GM12878 (cell line): Measurements from ENCODE around the gene DOCK7. TPM values are rescaled to one million over a fixed set of nuclear protein-coding genes. Genes with fewer than 3 reads are reported as not detected.

Experiments
- ATF7 ChIP-seq: fragments of 450-650 bp; IDR thresholded peaks from 2 replicates; pipeline ENCODE4 v1.6.1; 2016; ENCODE audit warnings: low read depth, mild to moderate bottlenecking
- BCLAF1 ChIP-seq: fragments of 450-650 bp; IDR thresholded peaks from 2 replicates; pipeline ENCODE4 v1.6.1; 2017; ENCODE audit warnings: antibody characterized with exemption, mild to moderate bottlenecking, moderate library complexity
- BHLHE40 ChIP-seq, 2 experiments: fragments of 450-650 bp in 1 of 2; IDR thresholded peaks; 2 replicates each; pipeline ENCODE4 v1.6.1; 2011 to 2017; ENCODE audit warnings: low read depth in 2 of 2, borderline replicate concordance in 1 of 2, improper control_type of control experiment in 1 of 2, low read length in 1 of 2, mild to moderate bottlenecking in 1 of 2
- CBFB ChIP-seq: IDR thresholded peaks from 2 replicates; pipeline ENCODE4 v1.6.1; 2016; ENCODE audit warnings: antibody characterized with exemption, low read depth
- CHD2 ChIP-seq: IDR thresholded peaks from 2 replicates; pipeline ENCODE4 v1.6.1; 2011; ENCODE audit warnings: low read depth, low read length, improper control_type of control experiment, borderline replicate concordance
- E2F8 ChIP-seq: fragments of 450-650 bp; IDR thresholded peaks from 2 replicates; pipeline ENCODE4 v1.6.1; 2018; ENCODE audit warnings: mild to moderate bottlenecking, low read depth, moderate library complexity; ENCODE audit not compliant: partially characterized antibody
- EZH2 ChIP-seq: IDR thresholded peaks from 2 replicates; pipeline ENCODE4 v1.6.1; 2012; ENCODE audit warnings: low read depth, mild to moderate bottlenecking, control low read depth, inconsistent platforms, low read length, borderline replicate concordance; ENCODE audit not compliant: control insufficient read depth
- IRF5 ChIP-seq: fragments of 450-650 bp; IDR thresholded peaks from 2 replicates; pipeline ENCODE4 v1.6.1; 2017; ENCODE audit warnings: borderline replicate concordance
- MYB ChIP-seq: fragments of 150-350 bp; IDR thresholded peaks from 2 replicates; pipeline ENCODE4 v1.6.1; 2014; ENCODE audit warnings: mild to moderate bottlenecking, low read depth, low read length, borderline replicate concordance
- NFYA ChIP-seq: IDR thresholded peaks from 2 replicates; pipeline ENCODE4 v1.6.1; 2011; ENCODE audit warnings: low read depth, mild to moderate bottlenecking, low read length, improper control_type of control experiment, borderline replicate concordance
- NFYB ChIP-seq: IDR thresholded peaks from 2 replicates; pipeline ENCODE4 v1.6.1; 2011; ENCODE audit warnings: low read depth, mild to moderate bottlenecking, low read length, improper control_type of control experiment, moderate library complexity; ENCODE audit not compliant: insufficient read depth
- NR2C2 ChIP-seq: IDR thresholded peaks from 2 replicates; pipeline ENCODE4 v1.6.1; 2011; ENCODE audit warnings: borderline replicate concordance, low read depth; ENCODE audit not compliant: control insufficient read depth, insufficient read length
- PML ChIP-seq: IDR thresholded peaks from 2 replicates; pipeline ENCODE4 v1.6.1; 2012; ENCODE audit warnings: low read length, inconsistent platforms
- RAD21 ChIP-seq: IDR thresholded peaks from 2 replicates; pipeline ENCODE4 v1.6.1; 2011; ENCODE audit warnings: mild to moderate bottlenecking, low read depth, low read length, moderate library complexity; ENCODE audit not compliant: insufficient read depth
- RUNX3 ChIP-seq: IDR thresholded peaks from 2 replicates; pipeline ENCODE4 v1.6.1; 2012; ENCODE audit warnings: low read length, inconsistent platforms
- SREBF2 ChIP-seq: IDR thresholded peaks from 2 replicates; pipeline ENCODE4 v1.6.1; 2012; ENCODE audit warnings: mild to moderate bottlenecking, low read length
- TCF3 ChIP-seq: IDR thresholded peaks from 2 replicates; pipeline ENCODE4 v1.6.1; 2012; ENCODE audit warnings: low read depth, mild to moderate bottlenecking, low read length, borderline replicate concordance; ENCODE audit not compliant: insufficient read depth
- WRNIP1 ChIP-seq: IDR thresholded peaks from 2 replicates; pipeline ENCODE4 v1.6.1; 2011; ENCODE audit warnings: low read depth, low read length, improper control_type of control experiment, borderline replicate concordance
- ZNF384 ChIP-seq: IDR thresholded peaks from 2 replicates; pipeline ENCODE4 v1.6.1; 2012; ENCODE audit warnings: low read depth, mild to moderate bottlenecking, low read length, improper control_type of control experiment, borderline replicate concordance
- polyA plus RNA-seq, 11 experiments: library from polyadenylated mRNA; depleted of rRNA in 4 of 11; unstranded in 6 of 11; stranded (reverse) in 5 of 11; fragments of >200 nt; fragmentation: Nextera tagmentation in 4 of 11; fragmentation: Illumina TruSeq in 1 of 11; extraction: Ambion mirVana in 4 of 11; extraction: Trizol in 1 of 11; gene quantifications; 1 replicate in 1 of 11; 2 replicates in 10 of 11; pipeline versions ENCODE4 v1.2.1 to v1.2.3, GENCODE V29; 2011 to 2016; ENCODE audit warnings: inconsistent platforms in 2 of 11, missing spikeins in 2 of 11, low read depth in 1 of 11
- total RNA-seq, 4 experiments: library from RNA; depleted of rRNA in 3 of 4; stranded (reverse); fragments of >200 nt in 3 of 4; fragmentation: Illumina TruSeq in 1 of 4; extraction: Trizol in 1 of 4; gene quantifications; 2 replicates each; pipeline versions ENCODE4 v1.2.1 to v1.2.3, GENCODE V29; 2013 to 2021
- TF ChIP-seq, protein P1 (sequence below): fragments of 450-650 bp; IDR thresholded peaks from 2 replicates; pipeline ENCODE4 v1.6.1; 2016; ENCODE audit warnings: mild to moderate bottlenecking

The DOCK7 gene
- total and polyA plus RNA-seq, 10 of the 15 experiments (the other 5 are each of a cell fraction or from before 2014, with no cell fraction given) = 4.8 to 34.6 (median 26.9) TPM

DNA sequence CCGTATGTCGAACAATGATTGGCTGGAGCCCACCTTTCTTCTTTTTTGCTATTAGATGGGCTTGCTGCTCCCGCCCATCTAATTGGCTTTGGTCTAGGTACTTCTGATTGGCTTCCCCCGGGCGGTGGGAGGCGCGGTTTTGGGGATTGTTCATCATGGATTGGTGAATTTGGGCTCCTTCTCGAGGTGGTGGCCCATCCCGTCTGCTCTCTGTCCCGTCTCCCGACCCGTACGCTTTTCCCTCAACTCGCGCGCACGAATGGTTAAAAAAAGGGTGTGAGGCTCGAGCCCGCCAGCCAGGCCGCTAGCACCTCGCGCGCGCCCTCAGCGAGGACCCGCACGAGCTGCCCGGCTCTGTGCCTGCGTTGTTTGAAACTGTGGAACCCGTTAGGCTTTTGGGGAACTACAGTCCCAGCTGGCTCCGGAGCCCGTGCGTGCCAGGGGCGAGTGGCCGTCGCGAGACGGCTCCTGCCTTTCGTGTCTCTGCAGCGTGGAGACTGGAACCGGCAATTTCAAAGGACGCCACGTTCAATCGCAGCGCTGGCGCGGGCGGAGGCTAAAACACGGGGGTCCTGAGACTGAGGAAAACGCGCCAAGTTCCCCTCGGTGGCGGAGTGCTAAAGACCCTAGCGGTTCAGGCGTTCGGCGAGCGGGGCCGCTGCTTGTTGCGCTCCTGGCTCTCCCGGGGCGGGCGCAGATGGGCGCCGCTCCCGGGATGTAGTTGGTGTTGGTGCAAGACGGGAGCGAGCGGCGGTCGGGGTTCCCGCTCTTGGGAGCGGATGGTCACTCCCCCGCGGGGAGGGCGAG is 251.5 kb downstream of the DOCK7 start, which contains the start of gene USP1 (continued):
- TF ChIP-seq EZH2 = no peak
- TF ChIP-seq RAD21 = no peak
- TF ChIP-seq MYB = peak; percentile 98
- TF ChIP-seq WRNIP1 = no peak
- peak; percentile 97 for TF ChIP-seq NFYB
- TF ChIP-seq RUNX3 = peak; percentile 32; the same call in 1 of the 2 replicates
- TF ChIP-seq BCLAF1 = no peak
- peak; percentile 52 for TF ChIP-seq E2F8
- TF ChIP-seq TCF3 = 0 out of 2 replicates have a peak, but pooled peaks have one; percentile 26
- no peak for TF ChIP-seq NR2C2
- TF ChIP-seq, protein P1, sequence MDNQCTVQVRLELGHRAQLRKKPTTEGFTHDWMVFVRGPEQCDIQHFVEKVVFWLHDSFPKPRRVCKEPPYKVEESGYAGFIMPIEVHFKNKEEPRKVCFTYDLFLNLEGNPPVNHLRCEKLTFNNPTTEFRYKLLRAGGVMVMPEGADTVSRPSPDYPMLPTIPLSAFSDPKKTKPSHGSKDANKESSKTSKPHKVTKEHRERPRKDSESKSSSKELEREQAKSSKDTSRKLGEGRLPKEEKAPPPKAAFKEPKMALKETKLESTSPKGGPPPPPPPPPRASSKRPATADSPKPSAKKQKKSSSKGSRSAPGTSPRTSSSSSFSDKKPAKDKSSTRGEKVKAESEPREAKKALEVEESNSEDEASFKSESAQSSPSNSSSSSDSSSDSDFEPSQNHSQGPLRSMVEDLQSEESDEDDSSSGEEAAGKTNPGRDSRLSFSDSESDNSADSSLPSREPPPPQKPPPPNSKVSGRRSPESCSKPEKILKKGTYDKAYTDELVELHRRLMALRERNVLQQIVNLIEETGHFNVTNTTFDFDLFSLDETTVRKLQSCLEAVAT = 0 out of 2 replicates have a peak, but pooled peaks have one; percentile 33
- TF ChIP-seq SREBF2 = no peak
- TF ChIP-seq PML = peak; percentile 30; the same call in 1 of the 2 replicates
- no peak; the same call in 1 of the 2 replicates for TF ChIP-seq ATF7
- peak; percentile 74 for TF ChIP-seq CHD2
- TF ChIP-seq CBFB = peak; percentile 81
- peak; percentile 97 for TF ChIP-seq IRF5
- TF ChIP-seq BHLHE40 (IDR thresholded peaks at IDR 0.05; ENCODE audit: borderline replicate concordance in 1 of 2, low read depth in 2 of 2, low read length in 1 of 2) = peak in 1 of 2 experiments; percentile 64; a peak in 1 of 4 replicates
- peak; percentile 88 for TF ChIP-seq ZNF384
- TF ChIP-seq NFYA = peak; percentile 83
